Testis (tissue), 2 donors: ENCODE data around the gene SPATS2L.

ENCODE experiments used
- CTCF ChIP-seq, 3 experiments: fragments of 450-650 bp in 2 of 3; fragments of 200-600 bp in 1 of 3; sonication (generic) in 1 of 3; IDR thresholded peaks; one replicate each; pipeline ENCODE4 v1.5.1; 2016 to 2019; ENCODE audit warnings: antibody characterized with exemption in 3 of 3, mild to moderate bottlenecking in 2 of 3, moderate library complexity in 1 of 3
- POLR2A ChIP-seq: fragments of 450-650 bp; IDR thresholded peaks from one replicate; pipeline ENCODE4 v1.6.1; 2017; ENCODE audit warnings: antibody characterized with exemption, mild to moderate bottlenecking, moderate library complexity

GRCh38 chr2:200318940-200319435, 12.5 kb downstream of the SPATS2L start:
- no peak for TF ChIP-seq CTCF (IDR thresholded peaks at IDR 0.05)
- TF ChIP-seq POLR2A = no peak
